ENCODE data around the gene MX2. TPM values are rescaled to one million over a fixed set of nuclear protein-coding genes. Genes with fewer than 3 reads are reported as not detected.
"Not testable (repeated sequence)": the region's sequence is repeated elsewhere in the genome, so short reads cannot be mapped to it uniquely, and the experiment has no call there.

The MX2 gene
- total RNA-seq, 1 experiment from 2014 or later: 0.15 TPM

DNA sequence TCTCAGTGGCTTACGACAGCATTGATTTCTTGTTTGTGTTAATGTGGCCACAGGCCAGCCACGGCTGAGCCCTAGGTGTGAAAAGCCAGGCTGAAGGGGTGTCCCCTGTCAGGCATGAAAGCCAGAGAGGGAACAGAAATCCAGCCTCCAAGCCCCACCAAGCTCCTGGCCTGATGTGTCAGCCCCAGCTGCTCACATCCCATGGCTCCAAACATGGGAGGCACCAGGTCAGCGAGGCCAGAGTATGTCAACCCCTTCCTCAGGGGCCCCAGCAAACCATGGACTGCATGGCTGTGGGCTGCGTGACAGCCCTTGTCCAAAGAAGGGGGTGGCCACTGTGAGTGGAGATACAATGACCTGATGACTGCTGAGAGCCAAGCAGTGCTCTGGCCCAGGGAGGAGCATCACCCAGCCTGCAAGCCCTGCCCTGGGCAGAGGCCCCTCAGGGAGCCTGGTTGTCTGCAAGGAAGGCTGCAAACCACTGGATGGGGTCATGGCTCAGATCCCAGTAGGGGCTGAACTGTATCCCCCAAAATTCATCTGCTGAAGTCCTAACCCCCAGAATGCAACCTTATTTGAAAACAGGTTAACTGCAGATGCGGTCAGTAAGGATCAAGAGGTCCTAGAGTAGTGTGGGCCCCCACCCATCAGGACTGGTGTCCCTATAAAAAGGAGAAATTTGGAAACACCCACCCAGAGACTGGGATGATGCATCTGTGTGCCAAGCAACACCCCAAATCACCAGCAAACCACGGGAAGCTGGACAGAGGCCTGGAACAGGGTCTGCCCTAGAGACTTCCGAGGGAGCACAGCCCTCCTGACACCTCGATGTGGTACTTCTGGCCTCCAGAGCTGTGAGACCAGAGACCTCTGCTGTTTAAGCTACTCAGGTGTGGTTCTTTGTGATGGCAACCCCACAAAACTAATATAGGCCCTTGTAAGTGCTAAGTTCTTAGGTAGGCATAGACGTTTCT lies 3.3 kb upstream of the MX2 start:
- H3K9me3 ChIP-seq (ENCODE audit: low read length): no peaks in the 10 kb centered on the region
- no peaks in the 10 kb centered on the region for H3K9me2 ChIP-seq (replicated peaks; ENCODE audit: low read length)
- no peak overlapping the region for H3K9ac ChIP-seq (ENCODE audit: low read length)
- POLR2A ChIA-PET (ENCODE audit: unreplicated experiment): no interaction called here
- BruUV-seq (replicated peaks): no TSS peak
- no peak overlapping the region for H3K27ac ChIP-seq (ENCODE audit: low read length)
- CTCF ChIA-PET: interaction anchor here (0.7 kb wide), 1 partner anchor 75 kb away, joined by 4 read pairs; no protein-coding TSS in a partner anchor
- ATAC-seq: no peak
- no peaks in the 10 kb centered on the region for H3F3A ChIP-seq (ENCODE audit: low read length, unreplicated experiment)
- H3K79me2 ChIP-seq (ENCODE audit: low read length): no peaks in the 10 kb centered on the region
- TF ChIP-seq, protein P1, sequence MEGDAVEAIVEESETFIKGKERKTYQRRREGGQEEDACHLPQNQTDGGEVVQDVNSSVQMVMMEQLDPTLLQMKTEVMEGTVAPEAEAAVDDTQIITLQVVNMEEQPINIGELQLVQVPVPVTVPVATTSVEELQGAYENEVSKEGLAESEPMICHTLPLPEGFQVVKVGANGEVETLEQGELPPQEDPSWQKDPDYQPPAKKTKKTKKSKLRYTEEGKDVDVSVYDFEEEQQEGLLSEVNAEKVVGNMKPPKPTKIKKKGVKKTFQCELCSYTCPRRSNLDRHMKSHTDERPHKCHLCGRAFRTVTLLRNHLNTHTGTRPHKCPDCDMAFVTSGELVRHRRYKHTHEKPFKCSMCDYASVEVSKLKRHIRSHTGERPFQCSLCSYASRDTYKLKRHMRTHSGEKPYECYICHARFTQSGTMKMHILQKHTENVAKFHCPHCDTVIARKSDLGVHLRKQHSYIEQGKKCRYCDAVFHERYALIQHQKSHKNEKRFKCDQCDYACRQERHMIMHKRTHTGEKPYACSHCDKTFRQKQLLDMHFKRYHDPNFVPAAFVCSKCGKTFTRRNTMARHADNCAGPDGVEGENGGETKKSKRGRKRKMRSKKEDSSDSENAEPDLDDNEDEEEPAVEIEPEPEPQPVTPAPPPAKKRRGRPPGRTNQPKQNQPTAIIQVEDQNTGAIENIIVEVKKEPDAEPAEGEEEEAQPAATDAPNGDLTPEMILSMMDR (conservative IDR thresholded peaks at IDR 0.05; ENCODE audit: low read depth, low read length): no peak
- TF ChIP-seq EZH2phosphoT487 (IDR thresholded peaks at IDR 0.05; ENCODE audit: borderline replicate concordance, low read length) (no peak), EZH2 (IDR thresholded peaks at IDR 0.05; ENCODE audit: low read length, unreplicated experiment) (no peak)
- no peaks in the 10 kb centered on the region; the same call in 1 of the 2 replicates for H3K4me1 ChIP-seq (ENCODE audit: insufficient read depth, low read length)
- intact Hi-C loops (cut with micrococcal nuclease): loop anchor here (5.0 kb wide), 1 partner anchor 236 kb away; no protein-coding TSS in a partner anchor
- peaks cover 26% of the 10 kb centered on the region for H3K27me3 ChIP-seq (ENCODE audit: low read length)
- H3K4me2 ChIP-seq (ENCODE audit: low read length): no peak overlapping the region
- H3K36me3 ChIP-seq (ENCODE audit: low read depth, low read length): no peaks in the 10 kb centered on the region
- H3K4me3 ChIP-seq (ENCODE audit: low read length): no peak overlapping the region
- no peak for DNase-seq
- no peaks in the 10 kb centered on the region for H4K20me1 ChIP-seq (ENCODE audit: low read length)
- no peak overlapping the region for H2AFZ ChIP-seq (ENCODE audit: low read length)

DNA sequence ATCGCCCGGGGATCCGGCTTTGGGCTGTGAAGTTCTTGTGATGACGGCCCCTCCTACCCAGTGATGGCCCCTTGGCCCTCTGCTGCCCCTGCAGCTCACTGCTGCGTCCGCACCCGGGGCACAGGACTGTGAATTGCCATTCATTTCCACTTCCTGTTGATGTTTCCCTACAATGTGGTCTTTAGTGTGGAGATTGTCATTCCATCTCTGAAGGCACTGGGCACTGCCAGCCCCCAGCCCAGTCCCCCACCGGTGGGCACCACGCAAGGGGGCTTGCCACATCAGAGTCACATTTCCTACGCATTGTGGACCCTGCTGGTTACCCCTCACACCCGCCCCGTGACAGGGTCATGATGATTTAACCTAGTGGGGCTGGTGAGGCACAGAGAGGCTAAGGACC lies 2.5 kb upstream of the MX2 start:
- no peak overlapping the region for H3K4me3 ChIP-seq (ENCODE audit: low read length)
- H3K9me3 ChIP-seq (ENCODE audit: low read length): no peaks in the 10 kb centered on the region
- peaks cover 25% of the 10 kb centered on the region for H3K27me3 ChIP-seq (ENCODE audit: low read length)
- no peaks in the 10 kb centered on the region for H3K79me2 ChIP-seq (ENCODE audit: low read length)
- H3K27ac ChIP-seq (ENCODE audit: low read length): no peak overlapping the region
- DNase-seq: no peak
- H3K4me2 ChIP-seq (ENCODE audit: low read length): no peak overlapping the region
- TF ChIP-seq, protein P1 (conservative IDR thresholded peaks at IDR 0.05; ENCODE audit: low read depth, low read length): no peak
- no peak for TF ChIP-seq EZH2 (IDR thresholded peaks at IDR 0.05; ENCODE audit: low read length, unreplicated experiment)
- no peak for TF ChIP-seq EZH2phosphoT487 (IDR thresholded peaks at IDR 0.05; ENCODE audit: borderline replicate concordance, low read length)
- ChIA-PET CTCF (interaction anchor here (0.7 kb wide), 1 partner anchor 76 kb away, joined by 4 read pairs; no protein-coding TSS in a partner anchor), POLR2A (ENCODE audit: unreplicated experiment) (no interaction called here)
- H4K20me1 ChIP-seq (ENCODE audit: low read length): no peaks in the 10 kb centered on the region
- no peak for ATAC-seq
- intact Hi-C loops (cut with micrococcal nuclease): loop anchor here (5.0 kb wide), 1 partner anchor 237 kb away; no protein-coding TSS in a partner anchor
- H3K36me3 ChIP-seq (ENCODE audit: low read depth, low read length): no peaks in the 10 kb centered on the region
- H2AFZ ChIP-seq (ENCODE audit: low read length): no peak overlapping the region
- no peaks in the 10 kb centered on the region for H3F3A ChIP-seq (ENCODE audit: low read length, unreplicated experiment)
- H3K4me1 ChIP-seq (ENCODE audit: insufficient read depth, low read length): no peaks in the 10 kb centered on the region; the same call in 1 of the 2 replicates
- H3K9ac ChIP-seq (ENCODE audit: low read length): no peak overlapping the region
- H3K9me2 ChIP-seq (replicated peaks; ENCODE audit: low read length): no peaks in the 10 kb centered on the region
- no TSS peak for BruUV-seq (replicated peaks)

DNA sequence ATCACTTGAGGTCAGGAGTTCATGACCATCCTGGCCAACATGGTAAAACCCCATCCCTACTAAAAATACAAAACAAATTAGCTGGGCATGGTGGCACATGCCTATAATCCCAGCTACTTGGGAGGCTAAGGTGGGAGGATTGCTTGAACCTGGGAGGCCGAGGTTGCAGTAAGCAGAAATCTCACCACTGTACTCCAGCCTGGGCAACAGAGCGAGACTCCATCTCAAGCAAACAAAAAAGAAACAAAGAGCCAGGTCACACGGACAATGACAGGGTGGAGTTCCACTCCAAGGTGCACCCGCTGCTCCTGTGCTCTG lies 2.1 kb upstream of the MX2 start:
- not testable (repeated sequence) for BruUV-seq (replicated peaks)
- intact Hi-C loops (cut with micrococcal nuclease): loop anchor here (1.0 to 10.0 kb wide), 4 partner anchors 76 to 237 kb away; no protein-coding TSS in a partner anchor

More for the DNA sequence above, 2.1 kb upstream of the MX2 start:
- H4K20me1 ChIP-seq (ENCODE audit: low read length); H3K9ac ChIP-seq (ENCODE audit: low read length); H3K9me2 ChIP-seq (replicated peaks; ENCODE audit: low read length); H3K4me2 ChIP-seq (ENCODE audit: low read length); ATAC-seq; H3K36me3 ChIP-seq (ENCODE audit: low read depth, low read length); POLR2A ChIA-PET (ENCODE audit: unreplicated experiment); H3F3A ChIP-seq (ENCODE audit: low read length, unreplicated experiment); H3K9me3 ChIP-seq (ENCODE audit: low read length); H2AFZ ChIP-seq (ENCODE audit: low read length); DNase-seq; H3K4me3 ChIP-seq (ENCODE audit: low read length); H3K4me1 ChIP-seq (ENCODE audit: insufficient read depth, low read length); H3K79me2 ChIP-seq (ENCODE audit: low read length); H3K27ac ChIP-seq (ENCODE audit: low read length): not testable (repeated sequence)
- CTCF ChIA-PET: interaction anchor here (2.1 kb wide), 1 partner anchor 76 kb away, joined by 31 read pairs; no protein-coding TSS in a partner anchor
- H3K27me3 ChIP-seq (ENCODE audit: low read length): peaks cover 21% of the 10 kb centered on the region
